Type B pancreatic cell (in vitro differentiated cells): Measurements from ENCODE around the gene IL6R. TPM values are rescaled to one million over a fixed set of nuclear protein-coding genes. Genes with fewer than 3 reads are reported as not detected.

Experiments used
- DNase-seq: peaks from one replicate; pipeline ENCODE4 v3.0.0; 2021; ENCODE audit warnings: mixed read lengths; ENCODE audit not compliant: unreplicated experiment; ENCODE audit errors: extremely low spot score
- H3K27ac Mint-ChIP-seq: 2 replicates; pipeline ENCODE4 v1.8.0; 2021; ENCODE audit warnings: mild to moderate bottlenecking, mixed read lengths
- H3K27me3 Mint-ChIP-seq: 2 replicates; pipeline ENCODE4 v1.8.0; 2021; ENCODE audit warnings: mixed read lengths
- H3K36me3 Mint-ChIP-seq: 2 replicates; pipeline ENCODE4 v1.8.0; 2021; ENCODE audit warnings: mixed read lengths
- H3K4me1 Mint-ChIP-seq: one replicate; pipeline ENCODE4 v1.8.0; 2021; ENCODE audit warnings: mixed read lengths; ENCODE audit not compliant: unreplicated experiment
- H3K4me3 Mint-ChIP-seq: 2 replicates; pipeline ENCODE4 v1.8.0; 2021; ENCODE audit warnings: mild to moderate bottlenecking, mixed read lengths
- H3K9me3 Mint-ChIP-seq: 2 replicates; pipeline ENCODE4 v1.8.0; 2021; ENCODE audit warnings: mixed read lengths
- total RNA-seq: library from RNA; stranded (reverse); gene quantifications from 2 replicates; pipeline ENCODE4 v1.2.1, GENCODE V29; 2021; ENCODE audit warnings: low replicate concordance
- TF ChIP-seq, protein P1 (sequence below): fragments of 200-600 bp; sonication (generic); conservative IDR thresholded peaks from 2 replicates; pipeline ENCODE4 v1.5.0; 2021; ENCODE audit warnings: antibody characterized with exemption, mild to moderate bottlenecking

IL6R gene
- total RNA-seq, 1 donor from 2014 or later, result 12.5 TPM

DNA sequence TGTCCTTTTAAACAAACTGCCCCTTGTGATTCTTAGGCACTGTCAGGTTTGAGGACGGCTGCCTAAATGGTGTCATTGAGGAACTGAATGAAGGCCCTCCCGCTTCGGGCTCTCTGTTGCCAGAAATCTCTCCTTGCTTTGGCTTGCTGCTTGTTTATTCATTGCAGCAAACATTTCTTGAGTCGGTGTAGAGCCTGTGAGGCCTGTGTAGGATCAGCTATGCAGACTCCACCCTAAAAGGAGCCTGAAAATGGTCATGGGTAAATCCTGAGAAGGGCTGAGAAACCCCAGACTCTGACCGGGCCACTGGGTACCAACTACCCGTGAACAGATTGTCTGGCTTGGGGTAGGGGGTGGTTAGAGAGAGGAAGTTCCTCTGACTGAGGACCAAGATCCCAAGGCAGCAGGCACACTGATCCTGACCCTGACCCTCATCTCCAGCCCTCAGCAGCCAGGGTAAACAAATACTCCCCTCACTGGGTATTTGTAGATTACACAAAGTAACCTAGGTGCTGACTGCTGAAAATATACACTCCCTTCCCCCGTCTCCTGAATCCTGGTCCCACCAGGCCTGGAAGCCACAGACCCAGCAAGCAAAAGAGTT is 3.1 kb downstream of the IL6R start:
- H3K4me3 Mint-ChIP-seq, result peak overlapping the region; percentile 43
- no peaks in the 10 kb centered on the region for H3K36me3 Mint-ChIP-seq
- no peak for DNase-seq
- TF ChIP-seq, protein P1, sequence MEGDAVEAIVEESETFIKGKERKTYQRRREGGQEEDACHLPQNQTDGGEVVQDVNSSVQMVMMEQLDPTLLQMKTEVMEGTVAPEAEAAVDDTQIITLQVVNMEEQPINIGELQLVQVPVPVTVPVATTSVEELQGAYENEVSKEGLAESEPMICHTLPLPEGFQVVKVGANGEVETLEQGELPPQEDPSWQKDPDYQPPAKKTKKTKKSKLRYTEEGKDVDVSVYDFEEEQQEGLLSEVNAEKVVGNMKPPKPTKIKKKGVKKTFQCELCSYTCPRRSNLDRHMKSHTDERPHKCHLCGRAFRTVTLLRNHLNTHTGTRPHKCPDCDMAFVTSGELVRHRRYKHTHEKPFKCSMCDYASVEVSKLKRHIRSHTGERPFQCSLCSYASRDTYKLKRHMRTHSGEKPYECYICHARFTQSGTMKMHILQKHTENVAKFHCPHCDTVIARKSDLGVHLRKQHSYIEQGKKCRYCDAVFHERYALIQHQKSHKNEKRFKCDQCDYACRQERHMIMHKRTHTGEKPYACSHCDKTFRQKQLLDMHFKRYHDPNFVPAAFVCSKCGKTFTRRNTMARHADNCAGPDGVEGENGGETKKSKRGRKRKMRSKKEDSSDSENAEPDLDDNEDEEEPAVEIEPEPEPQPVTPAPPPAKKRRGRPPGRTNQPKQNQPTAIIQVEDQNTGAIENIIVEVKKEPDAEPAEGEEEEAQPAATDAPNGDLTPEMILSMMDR, result no peak
- peaks cover 5% of the 10 kb centered on the region for H3K4me1 Mint-ChIP-seq
- no peak overlapping the region for H3K27ac Mint-ChIP-seq
- peaks cover 67% of the 10 kb centered on the region for H3K27me3 Mint-ChIP-seq
- H3K9me3 Mint-ChIP-seq, result no peaks in the 10 kb centered on the region

DNA sequence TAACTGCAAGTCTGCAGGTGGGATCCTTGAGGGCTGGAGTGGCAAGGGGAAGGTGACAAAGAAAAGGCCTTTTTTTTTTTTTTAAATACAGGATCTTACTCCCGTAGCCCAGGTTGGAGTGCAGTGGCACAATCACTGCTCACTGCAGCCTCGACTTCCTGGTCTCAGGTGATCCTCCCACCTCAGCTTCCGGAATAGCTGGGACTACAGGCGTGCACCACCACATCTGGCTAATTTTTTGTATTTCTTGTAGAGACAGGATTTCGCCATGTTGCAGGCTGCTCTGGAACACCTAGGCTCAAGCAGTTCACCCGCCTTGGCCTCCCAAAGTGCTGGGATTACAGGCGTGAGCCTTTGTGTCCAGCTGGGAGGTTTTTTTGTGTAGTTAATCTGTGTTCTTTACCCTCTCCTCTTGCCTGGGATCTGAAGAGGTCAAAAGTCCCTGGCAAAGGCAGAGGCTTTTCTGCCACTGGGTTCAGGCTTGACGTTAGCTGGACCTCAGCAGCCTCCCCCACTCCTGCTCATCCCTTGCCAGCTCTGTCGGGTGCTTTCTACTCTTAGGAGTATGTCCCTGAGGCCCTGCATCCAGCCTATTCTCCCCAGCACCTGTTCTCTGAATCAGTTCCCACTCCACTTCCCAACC is 5.2 kb downstream of the IL6R start:
- no peak overlapping the region for H3K4me3 Mint-ChIP-seq
- H3K9me3 Mint-ChIP-seq, result no peaks in the 10 kb centered on the region
- no peaks in the 10 kb centered on the region for H3K36me3 Mint-ChIP-seq
- peaks cover 5% of the 10 kb centered on the region for H3K4me1 Mint-ChIP-seq
- no peak for DNase-seq
- H3K27me3 Mint-ChIP-seq, result peaks cover 48% of the 10 kb centered on the region
- TF ChIP-seq, protein P1, result no peak
- H3K27ac Mint-ChIP-seq, result no peak overlapping the region

DNA sequence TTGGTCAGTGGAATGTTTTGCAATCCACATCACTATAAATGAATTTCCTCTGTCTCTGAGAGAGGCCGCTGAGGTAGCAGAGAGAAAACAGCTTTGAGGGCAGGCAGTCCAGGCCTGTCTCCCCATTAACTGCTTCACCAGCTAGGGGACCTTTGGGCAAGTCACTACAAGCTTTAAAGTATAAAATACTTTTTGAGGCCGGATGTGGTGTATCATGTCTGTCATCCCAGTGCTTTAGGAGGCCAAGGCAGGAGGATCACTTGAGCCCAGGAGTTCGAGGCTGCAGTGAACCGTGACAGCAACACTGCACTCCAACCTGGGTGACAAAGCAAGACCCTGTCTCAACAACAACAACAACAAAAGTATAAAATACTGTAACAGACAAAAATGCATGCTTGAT is 6.4 kb downstream of the IL6R start:
- peaks cover 5% of the 10 kb centered on the region for H3K4me1 Mint-ChIP-seq
- DNase-seq, result no peak
- H3K9me3 Mint-ChIP-seq, result no peaks in the 10 kb centered on the region
- TF ChIP-seq, protein P1, result no peak
- no peaks in the 10 kb centered on the region for H3K36me3 Mint-ChIP-seq
- peaks cover 39% of the 10 kb centered on the region for H3K27me3 Mint-ChIP-seq
- no peak overlapping the region for H3K27ac Mint-ChIP-seq
- no peak overlapping the region for H3K4me3 Mint-ChIP-seq

DNA sequence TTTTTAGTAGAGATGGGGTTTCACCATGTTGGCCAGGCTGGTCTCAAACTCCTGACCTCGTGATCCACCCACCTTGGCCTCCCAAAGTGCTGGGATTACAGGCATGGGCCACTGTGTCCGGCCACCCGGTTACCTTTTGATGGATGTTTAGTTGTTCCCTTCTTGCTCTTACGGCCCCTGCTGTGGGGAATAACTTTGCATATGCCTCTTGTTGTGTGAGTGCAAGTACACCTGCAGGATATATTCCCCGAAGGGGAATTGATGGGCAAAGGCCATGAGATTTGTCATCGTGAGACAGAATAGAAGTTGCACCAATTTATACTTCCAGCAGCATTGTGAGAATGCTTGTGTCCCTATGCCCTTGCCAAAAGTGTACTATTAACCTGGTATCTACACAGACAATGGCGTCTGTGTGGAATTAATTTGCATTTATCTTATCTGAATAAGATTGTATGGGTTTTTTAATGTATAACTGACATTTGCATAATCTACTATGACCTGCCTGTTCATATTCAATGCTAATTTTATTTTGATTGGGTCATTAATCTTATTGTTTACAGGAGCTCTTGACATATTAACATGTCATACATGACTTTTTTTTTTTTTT is 8.1 kb downstream of the IL6R start:
- no peaks in the 10 kb centered on the region for H3K36me3 Mint-ChIP-seq
- H3K27me3 Mint-ChIP-seq, result peaks cover 23% of the 10 kb centered on the region

DNA sequence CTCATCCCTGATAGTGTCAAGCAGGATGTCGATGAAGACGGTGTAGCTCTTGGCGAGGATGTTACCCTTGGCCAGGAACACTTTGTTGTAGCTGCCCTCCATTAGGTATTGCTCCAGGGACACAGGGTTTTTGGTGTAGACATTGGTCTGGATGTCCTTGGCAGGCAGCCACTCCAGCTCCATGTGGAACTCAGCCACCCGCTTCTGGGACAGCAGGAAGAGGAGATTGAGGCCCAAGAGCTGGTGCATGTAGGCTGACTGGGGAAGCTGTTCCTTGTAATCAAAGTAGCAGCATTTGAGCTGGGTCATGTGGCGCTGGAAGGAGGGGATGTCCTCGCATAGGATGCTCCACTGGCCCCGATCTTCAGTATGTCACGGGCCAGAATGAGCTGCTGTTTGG is 9.5 kb downstream of the IL6R start:
- no peak for DNase-seq
- peaks cover 13% of the 10 kb centered on the region for H3K27me3 Mint-ChIP-seq
- no peaks in the 10 kb centered on the region for H3K9me3 Mint-ChIP-seq
- no peak overlapping the region for H3K27ac Mint-ChIP-seq
- H3K4me1 Mint-ChIP-seq, result peaks cover 8% of the 10 kb centered on the region
- no peaks in the 10 kb centered on the region for H3K36me3 Mint-ChIP-seq
- no peak overlapping the region for H3K4me3 Mint-ChIP-seq
- TF ChIP-seq, protein P1, result no peak

More for the DNA sequence above, 8.1 kb downstream of the IL6R start:
- H3K9me3 Mint-ChIP-seq, result no peaks in the 10 kb centered on the region
- peaks cover 8% of the 10 kb centered on the region for H3K4me1 Mint-ChIP-seq
- no peak overlapping the region for H3K4me3 Mint-ChIP-seq
- H3K27ac Mint-ChIP-seq, result no peak overlapping the region
- TF ChIP-seq, protein P1, result no peak
- DNase-seq, result no peak
